SK-N-SH treated with all-trans-retinoic acid at 6 μM for 48 hours (cell line): ENCODE results near the gene PSMA4.

Experiments used
- BACH2 ChIP-seq: fragments of 250-450 bp; sonication (Bioruptor Pico); IDR thresholded peaks from 2 replicates; pipeline ENCODE4 v1.9.0; 2021; ENCODE audit warnings: mild to moderate bottlenecking, borderline replicate concordance
- OSR1 ChIP-seq: fragments of 250-450 bp; sonication (Bioruptor Pico); IDR thresholded peaks from 2 replicates; pipeline ENCODE4 v1.8.0; 2022; ENCODE audit warnings: moderate library complexity, mild to moderate bottlenecking, inconsistent platforms
- TOX ChIP-seq: fragments of 250-450 bp; sonication (Bioruptor Pico); IDR thresholded peaks from 2 replicates; pipeline ENCODE4 v1.8.0; 2021; ENCODE audit warnings: mild to moderate bottlenecking, moderate library complexity, borderline replicate concordance
- ZNF565 ChIP-seq: fragments of 450-650 bp; formaldehyde crosslinking; conservative IDR thresholded peaks from 2 replicates; pipeline ENCODE4 v1.5.0; 2020; ENCODE audit warnings: low read depth, mild to moderate bottlenecking, moderate library complexity

DNA sequence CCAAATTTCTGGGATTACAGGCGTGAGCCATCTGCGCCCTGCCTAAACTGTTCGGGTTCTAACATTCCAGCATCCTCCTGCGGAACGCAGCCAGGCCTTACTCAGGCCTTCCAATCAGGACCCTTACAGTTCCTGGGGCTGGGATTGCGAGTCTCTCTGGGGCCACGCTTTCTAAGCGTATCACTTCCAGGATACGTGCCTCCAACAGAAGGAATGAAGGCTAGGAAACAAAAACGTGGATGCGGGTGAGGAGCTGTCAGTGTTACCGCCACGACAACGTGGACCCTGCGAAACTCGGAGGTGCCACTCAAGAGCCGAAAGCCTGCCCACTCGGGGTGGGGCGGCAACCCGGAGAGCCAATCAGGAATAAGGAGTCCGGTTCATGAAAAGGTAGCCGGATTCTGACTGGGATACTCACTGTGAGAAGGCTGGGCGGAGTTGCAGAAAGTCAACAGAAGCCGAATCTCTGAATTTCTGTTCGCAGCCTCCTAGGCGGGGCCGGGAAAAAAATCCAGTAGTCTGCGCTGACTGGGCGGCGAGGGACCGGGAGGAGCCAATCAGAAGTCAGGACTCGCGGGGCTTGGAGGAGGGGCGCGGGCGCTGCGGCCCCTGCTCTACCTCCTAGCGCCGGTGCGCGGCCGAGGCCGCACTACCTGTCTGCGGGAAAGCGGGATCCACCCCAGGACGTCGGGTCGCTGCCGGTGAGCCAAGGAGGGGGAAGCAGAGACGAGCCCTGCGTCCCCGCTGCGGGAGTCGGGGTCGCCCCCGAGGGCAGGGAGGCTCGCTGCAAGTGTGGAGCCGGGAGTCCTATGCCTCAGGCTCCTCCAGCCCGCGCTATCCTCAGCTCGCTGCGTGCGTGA lies 33.0 kb upstream of the PSMA4 start, which contains the start of gene HYKK:
- TF ChIP-seq TOX (CRISPR knock-in tag) (no peak), ZNF565 (no peak), BACH2 (CRISPR knock-in tag) (no peak), OSR1 (no peak)
